Pons (tissue), 1 donor: Measurements from ENCODE around the gene IGSF8.

ENCODE experiments used
- DNase-seq: peaks from one replicate; pipeline ENCODE4 v3.0.0-alpha.2; 2016; ENCODE audit warnings: low spot score

Gene IGSF8, protein sequence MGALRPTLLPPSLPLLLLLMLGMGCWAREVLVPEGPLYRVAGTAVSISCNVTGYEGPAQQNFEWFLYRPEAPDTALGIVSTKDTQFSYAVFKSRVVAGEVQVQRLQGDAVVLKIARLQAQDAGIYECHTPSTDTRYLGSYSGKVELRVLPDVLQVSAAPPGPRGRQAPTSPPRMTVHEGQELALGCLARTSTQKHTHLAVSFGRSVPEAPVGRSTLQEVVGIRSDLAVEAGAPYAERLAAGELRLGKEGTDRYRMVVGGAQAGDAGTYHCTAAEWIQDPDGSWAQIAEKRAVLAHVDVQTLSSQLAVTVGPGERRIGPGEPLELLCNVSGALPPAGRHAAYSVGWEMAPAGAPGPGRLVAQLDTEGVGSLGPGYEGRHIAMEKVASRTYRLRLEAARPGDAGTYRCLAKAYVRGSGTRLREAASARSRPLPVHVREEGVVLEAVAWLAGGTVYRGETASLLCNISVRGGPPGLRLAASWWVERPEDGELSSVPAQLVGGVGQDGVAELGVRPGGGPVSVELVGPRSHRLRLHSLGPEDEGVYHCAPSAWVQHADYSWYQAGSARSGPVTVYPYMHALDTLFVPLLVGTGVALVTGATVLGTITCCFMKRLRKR

DNA sequence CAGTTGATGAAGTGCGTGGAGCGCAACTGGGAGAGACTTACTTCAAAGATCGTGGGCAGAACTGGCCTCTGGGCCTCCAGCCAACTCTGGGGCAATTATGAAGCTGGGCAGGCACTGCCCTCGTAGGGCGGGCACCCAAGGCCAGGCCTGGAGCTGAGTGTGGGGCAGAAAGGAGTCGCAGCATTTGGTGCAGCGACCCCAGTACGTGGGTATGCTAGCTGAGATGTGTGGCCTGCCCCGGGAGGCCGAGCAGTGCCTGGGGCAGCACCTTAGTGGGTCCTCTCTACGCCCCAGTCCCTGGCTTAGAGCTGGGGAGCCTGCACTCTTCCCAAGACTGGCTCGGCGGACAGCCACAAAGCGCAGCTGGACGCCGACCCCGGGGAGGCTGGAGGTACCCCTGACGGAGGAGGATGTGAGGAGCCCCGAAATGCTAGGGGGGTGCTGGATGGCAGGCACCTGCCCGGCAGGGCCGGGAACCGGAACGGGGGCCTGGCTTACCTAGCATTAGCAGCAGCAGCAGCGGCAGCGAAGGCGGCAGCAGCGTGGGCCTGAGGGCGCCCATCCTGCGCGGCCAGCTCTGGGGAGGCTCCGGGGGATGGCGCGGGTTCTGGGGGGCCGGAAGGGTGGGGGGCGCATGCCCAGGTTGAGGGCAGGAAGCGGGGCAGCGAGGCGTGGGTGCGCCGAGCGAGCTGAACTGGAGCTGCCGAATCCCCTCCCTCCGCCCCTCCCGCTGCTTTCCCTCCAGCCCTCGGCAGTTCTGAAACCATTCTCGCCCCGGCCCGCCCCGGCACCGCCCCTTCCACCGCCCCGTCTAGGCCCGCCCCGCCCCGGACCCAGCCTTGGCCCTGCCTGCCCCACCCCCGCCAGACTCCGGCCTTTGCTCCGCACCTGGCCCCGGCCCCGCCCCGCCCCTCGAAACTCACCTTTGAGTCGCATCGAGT, at the start of gene IGSF8:
Gene IGSF8 (minus strand): TSS at position 709 of the 941 bp plus-strand sequence. CDS start 147 bp downstream, at position 562.
- DNase-seq = peak; percentile 77

DNA sequence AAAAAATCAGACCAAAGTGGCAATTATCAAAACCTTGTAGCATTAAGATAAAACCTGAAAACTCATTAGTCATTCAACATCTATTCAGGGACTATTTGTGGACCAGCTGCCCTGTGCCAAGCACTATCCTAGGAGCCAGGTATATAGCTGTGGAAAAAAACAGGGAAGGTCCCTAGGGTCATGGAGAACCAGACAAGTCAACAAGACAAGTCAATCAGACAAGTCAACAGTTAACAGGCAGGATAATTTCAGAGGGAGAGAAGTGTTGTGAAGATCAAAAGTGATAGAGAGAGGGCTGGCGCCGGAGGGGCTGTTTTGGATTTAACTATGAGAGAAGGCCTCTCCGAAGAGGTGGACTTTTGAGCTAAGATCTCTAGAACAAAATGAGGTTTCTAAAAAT, 49.7 kb upstream of the IGSF8 start:
- no peak for DNase-seq

DNA sequence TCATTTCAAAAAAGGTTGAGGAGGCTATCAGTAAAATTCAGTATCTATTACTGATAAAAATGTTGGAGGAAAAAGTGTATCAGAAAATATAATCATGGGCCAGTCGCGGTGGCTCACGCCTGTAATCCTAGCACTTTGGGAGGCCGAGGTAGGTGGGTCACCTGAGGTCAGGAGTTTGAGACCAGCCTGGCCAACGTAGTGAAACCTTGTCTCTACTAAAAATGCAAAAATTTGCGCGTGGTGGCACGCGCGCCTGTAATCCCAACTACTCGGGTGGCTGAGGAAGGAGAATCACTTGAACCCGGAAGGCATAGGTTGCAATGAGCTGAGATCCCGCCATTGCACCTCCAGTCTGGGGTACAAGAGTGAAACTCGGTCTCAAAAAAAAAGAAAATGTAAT, 47.7 kb upstream of the IGSF8 start:
- DNase-seq = no peak

DNA sequence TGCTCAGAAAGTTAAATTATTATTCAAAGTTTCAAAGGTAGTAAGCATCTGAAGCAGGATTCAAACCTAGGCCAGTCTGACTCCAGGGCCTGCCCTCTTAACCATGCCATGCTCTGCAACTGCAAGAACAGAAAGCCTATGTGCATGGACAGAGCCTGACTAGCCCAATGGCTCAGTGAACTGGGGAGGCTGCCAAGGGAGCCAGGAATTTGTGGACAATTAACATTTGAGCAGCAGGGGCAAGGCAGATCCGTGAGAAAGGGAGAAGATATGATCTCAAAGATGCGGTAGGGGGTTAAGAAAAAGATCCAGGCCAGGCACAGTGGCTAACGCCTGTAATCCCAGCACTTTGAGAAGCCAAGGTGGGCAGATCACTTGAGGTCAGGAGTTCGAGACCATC, 46.5 kb upstream of the IGSF8 start:
- DNase-seq = no peak

DNA sequence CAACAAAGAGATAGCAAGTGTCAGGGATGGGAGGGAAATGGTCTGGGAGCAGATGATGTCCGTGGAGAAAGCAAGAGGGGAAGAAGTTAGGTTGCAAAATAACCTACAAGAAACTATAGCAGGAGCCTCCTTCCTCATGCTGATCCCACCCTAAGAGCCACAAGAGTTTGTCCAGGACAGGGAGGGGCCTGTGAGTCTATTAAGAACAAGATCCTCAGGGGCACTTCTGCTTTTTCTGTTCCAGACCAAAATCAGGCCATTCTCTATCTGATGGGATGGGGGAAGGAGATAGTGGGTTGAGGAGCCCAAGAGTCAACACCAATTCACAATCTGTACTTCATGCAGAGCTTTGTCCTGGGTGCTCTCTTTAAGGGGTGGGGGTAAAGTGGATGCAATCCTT, 45.3 kb upstream of the IGSF8 start:
- DNase-seq = peak; percentile 65

DNA sequence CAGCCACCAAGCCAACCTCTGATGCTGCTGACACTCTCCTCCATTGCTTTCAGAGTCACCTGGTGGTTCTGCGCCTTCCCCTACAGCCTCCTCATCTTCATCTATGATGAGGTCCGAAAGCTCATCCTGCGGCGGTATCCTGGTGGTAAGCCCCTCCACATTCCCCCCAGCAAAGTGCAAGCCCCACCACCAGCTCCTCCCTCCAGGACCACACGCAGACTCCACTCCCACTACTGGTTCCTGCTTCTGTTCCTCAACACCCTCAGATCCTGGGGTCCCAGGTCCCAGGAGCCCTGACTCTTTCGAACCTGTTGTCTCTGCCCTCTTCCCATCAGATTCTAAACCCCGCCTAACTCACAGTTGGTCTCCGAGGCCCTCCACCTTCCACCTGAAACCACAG, 41.4 kb upstream of the IGSF8 start:
- no peak for DNase-seq

DNA sequence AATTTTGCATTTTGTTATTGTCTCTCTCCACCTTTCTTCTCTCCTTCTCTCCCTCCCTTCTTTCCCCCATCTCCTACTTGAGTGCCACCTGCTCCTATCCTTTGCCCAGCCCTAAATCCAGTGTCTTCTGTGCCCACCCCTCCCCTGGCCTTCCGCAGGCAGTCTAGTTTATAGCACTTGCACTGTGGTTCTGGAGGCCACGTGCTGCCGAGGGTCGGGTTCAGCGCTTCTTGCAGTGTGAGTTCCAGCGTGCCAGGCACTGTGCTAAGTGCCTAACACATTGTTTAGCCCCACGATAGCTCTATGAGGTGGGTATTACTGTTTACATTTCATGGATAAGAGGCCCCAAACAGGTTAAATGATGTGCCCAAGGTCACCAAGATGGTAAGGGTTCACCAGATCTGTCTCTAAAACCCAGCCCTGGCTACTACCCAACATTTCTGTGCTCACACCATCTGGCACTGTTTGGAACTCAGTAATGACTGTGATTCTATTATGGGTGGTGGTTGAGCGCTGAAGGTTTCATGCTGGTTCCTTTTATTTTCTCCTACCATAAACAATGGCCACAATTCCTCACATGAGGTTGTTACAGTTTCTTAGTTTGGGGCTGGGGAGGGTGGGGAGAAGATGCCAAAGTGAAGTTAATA, 38.9 kb upstream of the IGSF8 start:
- DNase-seq = no peak

DNA sequence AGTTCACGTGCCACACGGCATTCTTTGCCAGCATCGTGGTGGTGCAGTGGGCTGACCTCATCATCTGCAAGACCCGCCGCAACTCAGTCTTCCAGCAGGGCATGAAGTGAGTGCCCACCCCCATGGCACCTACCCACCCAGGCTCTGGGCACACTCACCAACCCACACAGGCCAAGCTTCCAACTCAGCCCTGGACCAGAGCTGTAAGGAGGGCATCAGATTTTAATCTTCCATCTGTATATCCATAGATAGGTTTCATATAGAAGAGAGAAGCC, 38.4 kb upstream of the IGSF8 start:
- no peak for DNase-seq

DNA sequence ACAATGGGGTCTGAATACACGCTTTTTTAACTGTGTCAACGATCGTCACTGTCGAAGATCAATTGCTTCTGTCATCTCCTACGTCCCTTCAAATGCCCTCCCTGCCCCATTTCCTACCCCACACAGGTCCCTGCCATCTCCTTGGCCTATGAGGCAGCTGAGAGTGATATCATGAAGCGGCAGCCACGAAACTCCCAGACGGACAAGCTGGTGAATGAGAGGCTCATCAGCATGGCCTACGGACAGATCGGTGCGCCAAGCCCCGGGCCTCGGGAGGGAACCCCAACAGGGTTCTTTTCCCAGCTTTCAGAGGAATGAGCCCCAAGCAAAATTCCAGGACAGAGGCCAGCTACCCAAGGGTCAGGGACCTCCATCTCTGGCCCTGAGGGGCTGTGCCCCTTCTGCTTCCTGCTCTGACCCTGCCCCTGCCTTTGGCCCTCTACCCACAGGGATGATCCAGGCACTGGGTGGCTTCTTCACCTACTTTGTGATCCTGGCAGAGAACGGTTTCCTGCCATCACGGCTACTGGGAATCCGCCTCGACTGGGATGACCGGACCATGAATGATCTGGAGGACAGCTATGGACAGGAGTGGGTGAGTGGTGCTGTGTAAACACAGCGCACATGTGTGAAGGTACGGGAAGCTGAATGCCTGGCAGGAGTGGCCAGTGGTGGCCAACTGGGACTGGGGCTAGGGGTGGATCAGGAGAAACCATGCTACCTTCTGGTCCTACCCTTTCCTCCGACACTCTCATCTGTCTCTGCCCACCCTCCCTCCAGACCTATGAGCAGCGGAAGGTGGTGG, 37.9 kb upstream of the IGSF8 start:
- no peak for DNase-seq

DNA sequence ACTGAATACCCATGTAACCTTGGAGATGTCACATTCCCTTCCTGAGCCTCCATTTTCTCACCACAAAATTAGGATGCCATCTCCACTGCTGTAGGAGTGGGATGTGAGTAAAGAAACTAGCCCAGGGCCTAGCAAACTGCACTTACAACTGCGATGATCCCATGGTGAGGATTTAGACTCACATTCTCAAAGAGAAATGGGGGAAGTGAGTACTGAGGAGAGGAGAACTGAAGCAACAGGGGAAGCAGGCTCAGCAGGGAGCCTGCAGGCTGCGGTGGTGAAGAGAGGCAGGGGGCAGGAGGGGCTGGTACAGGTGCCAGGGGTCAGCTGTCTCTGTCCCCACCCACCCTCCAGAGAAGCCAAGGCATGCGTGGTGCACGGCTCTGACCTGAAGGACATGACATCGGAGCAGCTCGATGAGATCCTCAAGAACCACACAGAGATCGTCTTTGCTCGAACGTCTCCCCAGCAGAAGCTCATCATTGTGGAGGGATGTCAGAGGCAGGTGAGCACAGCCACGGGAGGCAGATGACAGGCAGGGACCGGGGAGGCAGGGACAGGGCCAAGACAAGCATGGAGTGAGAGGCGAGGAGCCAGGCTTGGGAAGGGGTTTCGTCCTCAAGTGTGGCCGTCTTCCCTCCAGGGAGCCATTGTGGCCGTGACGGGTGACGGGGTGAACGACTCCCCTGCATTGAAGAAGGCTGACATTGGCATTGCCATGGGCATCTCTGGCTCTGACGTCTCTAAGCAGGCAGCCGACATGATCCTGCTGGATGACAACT, 36.6 kb upstream of the IGSF8 start:
- no peak for DNase-seq

DNA sequence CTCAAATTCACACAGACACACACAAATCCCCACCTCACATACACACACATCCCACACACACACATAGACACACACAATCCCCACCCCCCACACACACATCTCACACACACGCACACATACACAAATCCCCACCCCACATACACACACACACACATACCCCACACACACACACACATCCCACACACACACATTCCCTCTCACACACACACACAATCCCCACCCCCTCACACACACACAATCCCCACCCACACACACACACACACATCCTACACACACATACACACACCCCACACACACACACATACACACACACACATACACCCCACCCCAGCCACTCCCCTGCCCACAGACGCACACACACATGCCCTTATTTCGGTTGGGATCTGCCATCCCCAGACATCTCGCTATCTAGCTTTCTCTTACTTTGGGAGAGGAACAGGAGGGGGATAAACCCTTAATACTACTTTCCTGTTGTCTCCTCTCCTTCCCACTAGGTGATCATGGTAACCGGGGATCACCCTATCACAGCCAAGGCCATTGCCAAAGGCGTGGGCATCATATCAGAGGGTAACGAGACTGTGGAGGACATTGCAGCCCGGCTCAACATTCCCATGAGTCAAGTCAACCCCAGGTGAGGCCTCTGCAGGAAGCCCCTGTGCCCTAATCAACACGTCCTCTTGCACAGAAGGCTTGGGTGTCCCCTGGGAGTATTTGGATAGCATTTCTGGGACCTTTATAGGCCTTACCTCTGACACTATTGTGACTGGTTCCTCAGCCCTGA, 35.8 kb upstream of the IGSF8 start:
- no peak for DNase-seq

DNA sequence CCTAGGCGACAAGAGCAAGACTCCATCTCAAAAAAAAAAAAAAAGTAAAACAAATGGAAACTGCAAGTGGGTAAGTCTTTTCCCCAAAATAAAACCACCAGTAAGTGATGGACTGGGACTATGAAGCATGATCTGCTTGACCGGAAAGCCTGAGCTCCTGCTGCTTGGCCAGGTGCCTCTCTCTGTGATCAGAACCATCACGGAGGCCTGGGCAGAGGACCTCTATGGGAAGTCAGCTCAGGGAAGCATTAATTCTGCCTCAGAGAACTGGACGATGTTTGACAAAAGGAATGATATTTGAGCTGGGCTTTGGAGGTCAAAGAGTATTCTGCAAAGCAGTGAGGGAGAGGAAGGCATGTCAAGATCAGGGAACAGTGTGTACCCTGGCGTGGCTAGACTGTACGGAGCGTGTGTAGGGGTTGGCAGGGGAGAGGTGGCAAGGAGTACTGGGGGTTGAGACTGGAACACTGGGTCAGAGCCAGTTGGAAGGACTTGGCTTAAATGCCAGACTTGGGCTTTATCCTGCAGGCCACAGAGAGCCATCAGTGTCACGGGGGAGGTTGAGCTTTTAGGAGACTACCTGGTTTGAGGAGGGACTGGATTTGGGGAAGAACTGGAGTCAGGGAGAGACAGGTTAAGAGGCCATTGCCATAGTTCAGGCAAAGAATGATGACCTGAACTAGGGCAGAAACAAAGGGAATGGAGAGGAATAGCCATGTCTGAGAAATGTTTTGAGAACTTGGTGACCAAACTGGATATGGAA, 33.6 kb upstream of the IGSF8 start:
- DNase-seq = no peak

DNA sequence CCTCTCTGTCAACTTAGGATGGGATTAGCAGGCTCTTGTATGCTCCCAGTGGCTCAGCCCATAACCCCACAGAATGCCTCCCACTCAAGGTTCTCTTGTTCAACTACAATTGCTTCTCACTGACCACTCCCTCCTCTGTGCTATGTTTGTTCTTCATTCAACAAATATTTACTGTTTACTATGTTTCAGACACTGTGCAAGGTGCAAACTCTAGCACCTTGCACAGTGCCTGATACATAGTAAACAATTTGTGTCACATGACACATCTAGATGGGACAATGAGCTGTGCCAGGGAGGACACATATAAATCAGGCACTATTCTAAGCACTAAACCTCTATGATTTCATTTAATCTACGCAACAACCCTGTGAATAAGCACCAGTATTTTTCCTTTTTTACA, 32.5 kb upstream of the IGSF8 start:
- no peak for DNase-seq

DNA sequence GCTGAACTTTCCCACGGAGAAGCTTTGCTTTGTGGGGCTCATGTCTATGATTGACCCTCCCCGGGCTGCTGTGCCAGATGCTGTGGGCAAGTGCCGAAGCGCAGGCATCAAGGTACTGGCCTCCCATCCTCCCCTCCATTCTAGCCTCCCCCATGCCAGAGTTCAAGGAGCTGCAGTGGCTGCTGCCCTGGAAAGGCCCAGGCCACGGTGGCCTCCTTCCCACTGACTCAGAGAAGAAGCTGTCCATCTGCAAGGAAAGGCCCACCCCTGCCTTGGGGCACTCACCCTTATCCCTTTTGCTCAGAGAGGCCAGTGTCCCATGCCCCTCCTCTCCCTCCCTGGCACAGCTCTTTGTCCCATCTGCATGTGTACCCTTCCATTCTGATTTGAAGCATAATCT, 32.1 kb upstream of the IGSF8 start:
- DNase-seq = no peak

DNA sequence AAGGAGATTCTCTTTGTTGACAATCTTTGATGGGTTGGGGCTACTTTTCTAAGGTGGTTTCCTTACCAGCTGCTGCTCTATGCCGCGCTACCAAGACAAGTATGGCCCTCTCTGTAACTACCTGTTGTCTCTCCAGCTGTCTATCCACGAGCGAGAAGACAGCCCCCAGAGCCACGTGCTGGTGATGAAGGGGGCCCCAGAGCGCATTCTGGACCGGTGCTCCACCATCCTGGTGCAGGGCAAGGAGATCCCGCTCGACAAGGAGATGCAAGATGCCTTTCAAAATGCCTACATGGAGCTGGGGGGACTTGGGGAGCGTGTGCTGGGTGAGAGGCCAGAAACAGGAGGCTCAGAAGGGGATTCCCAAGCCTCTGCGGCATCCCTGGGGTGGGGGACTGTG, 31.5 kb upstream of the IGSF8 start:
- DNase-seq = no peak

DNA sequence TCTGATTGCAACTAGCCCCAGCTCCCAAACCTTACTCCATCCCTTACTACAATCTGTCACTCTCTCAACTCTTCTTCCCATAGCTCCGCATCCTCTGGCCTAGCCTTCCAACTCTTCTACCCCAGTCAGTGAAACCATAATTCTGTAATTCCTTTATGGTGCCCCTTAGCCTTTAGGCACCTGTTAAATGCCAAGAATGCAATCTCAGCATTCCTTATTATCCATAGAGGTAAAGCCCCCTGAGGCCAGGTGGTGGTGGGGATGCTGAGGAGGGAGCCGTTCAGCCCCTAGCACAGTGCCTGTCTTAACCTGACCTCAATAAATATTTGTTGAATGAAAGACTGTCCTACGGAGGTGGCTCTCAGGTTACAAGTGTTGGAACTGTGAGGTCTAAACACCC, 31.1 kb upstream of the IGSF8 start:
- DNase-seq = no peak

DNA sequence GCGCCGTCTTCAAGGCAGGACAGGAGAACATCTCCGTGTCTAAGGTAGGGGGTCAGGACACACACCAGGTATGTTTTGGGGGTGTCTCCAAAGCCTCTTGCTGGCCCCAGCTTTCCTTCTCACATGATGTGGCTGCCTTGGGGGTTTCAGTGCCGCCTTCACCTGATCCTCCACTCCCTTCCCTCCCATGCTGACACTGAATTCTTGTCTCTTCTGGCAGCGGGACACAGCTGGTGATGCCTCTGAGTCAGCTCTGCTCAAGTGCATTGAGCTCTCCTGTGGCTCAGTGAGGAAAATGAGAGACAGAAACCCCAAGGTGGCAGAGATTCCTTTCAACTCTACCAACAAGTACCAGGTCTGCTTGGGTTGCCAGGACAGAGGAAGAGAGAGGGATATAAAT, 30.6 kb upstream of the IGSF8 start:
- no peak for DNase-seq

DNA sequence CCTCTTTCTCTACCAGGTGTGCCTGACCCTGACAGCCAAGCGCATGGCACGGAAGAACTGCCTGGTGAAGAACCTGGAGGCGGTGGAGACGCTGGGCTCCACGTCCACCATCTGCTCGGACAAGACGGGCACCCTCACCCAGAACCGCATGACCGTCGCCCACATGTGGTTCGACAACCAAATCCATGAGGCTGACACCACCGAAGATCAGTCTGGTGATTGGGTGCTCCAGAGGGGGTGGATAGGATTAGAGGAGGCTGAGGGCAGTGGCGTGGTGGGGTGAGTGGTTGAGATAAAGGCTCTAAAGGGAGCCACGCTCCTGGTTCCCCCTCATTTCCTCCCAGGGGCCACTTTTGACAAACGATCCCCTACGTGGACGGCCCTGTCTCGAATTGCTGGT, 30.2 kb upstream of the IGSF8 start:
- DNase-seq = no peak

DNA sequence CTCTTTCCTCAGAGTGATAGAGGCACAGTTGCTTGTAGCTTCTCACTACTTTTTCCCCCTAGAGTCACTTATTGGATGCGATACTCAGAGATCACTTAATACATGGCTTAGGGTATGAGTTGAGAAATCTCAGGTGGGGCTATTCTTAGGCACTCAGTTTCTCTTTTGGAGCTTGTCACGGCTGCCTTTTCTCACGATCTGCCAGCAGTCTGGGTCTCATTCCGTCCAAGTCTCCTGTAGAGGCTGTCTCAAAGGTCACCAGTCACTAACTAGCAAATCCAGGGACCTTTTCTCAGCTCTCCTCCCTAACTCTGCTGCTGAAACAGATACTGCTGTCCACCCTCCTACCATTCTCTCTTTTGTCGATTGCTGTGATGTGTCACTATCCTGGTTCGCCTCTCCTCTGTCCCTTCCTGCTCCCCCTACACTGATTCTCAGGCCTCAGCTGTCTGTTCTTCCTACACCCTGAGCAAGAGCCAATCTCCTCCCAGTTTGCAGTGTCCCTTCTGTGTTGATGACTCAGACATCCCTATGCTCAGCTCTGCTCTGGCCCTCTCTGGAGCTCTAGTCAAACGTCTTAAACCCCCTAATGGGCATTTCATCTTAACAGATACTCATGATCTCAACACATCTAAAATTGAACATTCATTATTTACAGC, 29.6 kb upstream of the IGSF8 start:
- DNase-seq = no peak
